Transverse colon (tissue), 4 donors: Measurements from ENCODE around the gene CDK11A. TPM values are rescaled to one million over a fixed set of nuclear protein-coding genes. Genes with fewer than 3 reads are reported as not detected.
"Not testable (repeated sequence)": the region's sequence is repeated elsewhere in the genome, so short reads cannot be mapped to it uniquely, and the experiment has no call there.

Experiments
- DNase-seq: peaks from one replicate; pipeline ENCODE4 v3.0.0-alpha.2; 2019
- H3K27ac ChIP-seq, 4 donors: fragments of 200-600 bp; sonication (generic); 2 replicates each; pipeline ENCODE4 v1.5.1; 2016 to 2018; ENCODE audit warnings: inconsistent platforms in 4 of 4
- H3K27me3 ChIP-seq: fragments of 200-600 bp; sonication (generic); 2 replicates; pipeline ENCODE4 v1.5.1; 2017; ENCODE audit warnings: inconsistent platforms
- H3K36me3 ChIP-seq, 4 donors: fragments of 200-600 bp; sonication (generic); 2 replicates each; pipeline ENCODE4 v1.5.1; 2017 to 2019; ENCODE audit warnings: inconsistent platforms in 4 of 4
- H3K4me1 ChIP-seq, 4 donors: fragments of 200-600 bp; sonication (generic); 2 replicates each; pipeline ENCODE4 v1.5.1; 2017 to 2020; ENCODE audit warnings: inconsistent platforms in 4 of 4
- H3K4me3 ChIP-seq, 4 donors: fragments of 200-600 bp; sonication (generic); 1 replicate in 1 of 4; 2 replicates in 3 of 4; pipeline versions ENCODE4 v1.5.1 to v1.6.1; 2017 to 2019; ENCODE audit warnings: inconsistent platforms in 4 of 4
- H3K9me3 ChIP-seq, 2 donors: fragments of 200-600 bp; sonication (generic); 2 replicates each; pipeline ENCODE4 v1.5.1; 2017 to 2019; ENCODE audit warnings: inconsistent platforms in 2 of 2
- CTCF ChIP-seq, 5 experiments: fragments of 200-600 bp in 3 of 5; fragments of 450-650 bp in 2 of 5; sonication (generic) in 3 of 5; IDR thresholded peaks; 1 replicate in 2 of 5; 2 replicates in 3 of 5; pipeline ENCODE4 v1.5.1; 2016 to 2017; ENCODE audit warnings: antibody characterized with exemption in 5 of 5, inconsistent platforms in 3 of 5, mild to moderate bottlenecking in 2 of 5, moderate library complexity in 1 of 5
- EP300 ChIP-seq: sonication (generic); formaldehyde crosslinking; IDR thresholded peaks from one replicate; pipeline ENCODE4 v1.6.1; 2017; ENCODE audit warnings: antibody characterized with exemption, low read depth
- POLR2A ChIP-seq: fragments of 450-650 bp; IDR thresholded peaks from one replicate; pipeline ENCODE4 v1.6.1; 2016; ENCODE audit warnings: antibody characterized with exemption, mild to moderate bottlenecking, moderate library complexity
- POLR2AphosphoS5 ChIP-seq, 3 donors: sonication (generic); formaldehyde crosslinking; IDR thresholded peaks; one replicate each; pipeline ENCODE4 v1.6.1; 2016; ENCODE audit warnings: antibody characterized with exemption in 3 of 3
- WGBS, 2 donors: methylation state at CpG; one replicate each; pipeline ENCODE4 v1.1.5; 2018; ENCODE audit warnings: low coverage in 1 of 2; 5-methylcytosine and 5-hydroxymethylcytosine counted together
- in situ Hi-C, 4 donors: fragments of 200-750 bp; cut with MboI; loops; one replicate each; pipeline versions ENCODE4 v1.15.0 to v1.15.1; 2017; ENCODE audit warnings: low sequenced_read_pairs in 3 of 4, low pct_ligation_motif_present in 1 of 4, low pct_unique_long_range_greater_than_20kb in 1 of 4
- intact Hi-C: fragments of 100-400 bp; cut with DNase I; formaldehyde crosslinking; loops from one replicate; pipeline ENCODE4 v1.15.1; 2023; ENCODE audit warnings: low total_unique reads
- total RNA-seq, 4 donors: library from RNA; depleted of rRNA; stranded (reverse); fragments of >200 nt; gene quantifications; one replicate each; pipeline ENCODE4 v1.1.0, GENCODE V29; 2016

Gene CDK11A
- total RNA-seq, 4 donors from 2014 or later: 52.9 to 250 (median 161) TPM

DNA sequence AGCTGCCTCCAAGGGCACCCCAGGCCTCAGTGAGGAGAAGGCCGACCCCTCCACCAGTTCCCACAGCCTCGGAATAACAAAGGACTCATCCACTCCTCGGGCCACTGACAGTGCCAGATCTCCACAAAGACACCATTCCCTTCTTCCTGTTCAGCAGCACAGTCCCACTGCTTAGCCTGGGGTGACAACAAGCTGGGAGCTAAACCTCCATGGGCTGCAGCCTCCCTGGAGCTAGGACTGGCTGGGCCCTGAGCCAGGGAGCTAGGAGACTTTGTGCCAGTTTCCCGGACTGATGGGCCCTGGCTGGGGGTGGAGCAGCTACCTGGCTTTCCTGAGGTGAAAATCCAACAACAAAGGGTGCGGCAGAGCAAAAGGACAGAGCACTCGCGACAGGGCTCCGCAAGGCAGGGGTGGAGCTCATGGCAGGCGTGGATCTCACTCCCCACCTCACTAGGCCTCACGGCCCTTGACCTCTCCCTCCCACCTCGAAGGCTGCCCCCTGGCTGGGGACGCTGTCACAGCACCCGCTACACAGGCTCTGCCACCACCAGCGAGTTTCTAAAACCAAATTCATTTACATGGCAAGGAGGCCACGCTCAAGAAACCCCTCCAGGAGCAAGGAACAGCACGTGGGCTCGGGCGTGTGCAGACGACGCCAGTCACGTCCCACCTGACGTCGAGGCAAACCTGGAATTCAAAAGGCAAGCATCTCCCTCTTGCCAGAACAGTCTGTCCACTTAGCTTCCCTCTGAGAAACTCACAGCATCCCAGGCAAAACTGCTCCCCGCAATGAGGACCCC lies 45.4 kb downstream of the CDK11A start:
- Histone ChIP-seq H3K4me1 (peaks cover 4 to 30% (median 24%) of the 10 kb centered on the region in 4 donors), H3K9me3 (no peaks in the 10 kb centered on the region), H3K4me3 (peak overlapping the region in 2 of 4 donors; percentile 7 to 25), H3K27ac (peak overlapping the region; percentile 78 to 89 (median 84)), H3K36me3 (no peaks in the 10 kb centered on the region), H3K27me3 (no peaks in the 10 kb centered on the region)
- peak; percentile 31 to 82 (median 53) for TF ChIP-seq CTCF (IDR thresholded peaks at IDR 0.05)
- TF ChIP-seq POLR2A: peak; percentile 36
- peak in 2 of 3 donors; percentile 52 to 69 for TF ChIP-seq POLR2AphosphoS5 (IDR thresholded peaks at IDR 0.05)
- no peak for TF ChIP-seq EP300
- intact Hi-C loops (no loop called here), in situ Hi-C loops (no loop called here)
- peak; percentile 90 for DNase-seq
- WGBS, 2 donors: 53 to 61% methylated on average over 5 to 24 of the region's 24 CpGs

DNA sequence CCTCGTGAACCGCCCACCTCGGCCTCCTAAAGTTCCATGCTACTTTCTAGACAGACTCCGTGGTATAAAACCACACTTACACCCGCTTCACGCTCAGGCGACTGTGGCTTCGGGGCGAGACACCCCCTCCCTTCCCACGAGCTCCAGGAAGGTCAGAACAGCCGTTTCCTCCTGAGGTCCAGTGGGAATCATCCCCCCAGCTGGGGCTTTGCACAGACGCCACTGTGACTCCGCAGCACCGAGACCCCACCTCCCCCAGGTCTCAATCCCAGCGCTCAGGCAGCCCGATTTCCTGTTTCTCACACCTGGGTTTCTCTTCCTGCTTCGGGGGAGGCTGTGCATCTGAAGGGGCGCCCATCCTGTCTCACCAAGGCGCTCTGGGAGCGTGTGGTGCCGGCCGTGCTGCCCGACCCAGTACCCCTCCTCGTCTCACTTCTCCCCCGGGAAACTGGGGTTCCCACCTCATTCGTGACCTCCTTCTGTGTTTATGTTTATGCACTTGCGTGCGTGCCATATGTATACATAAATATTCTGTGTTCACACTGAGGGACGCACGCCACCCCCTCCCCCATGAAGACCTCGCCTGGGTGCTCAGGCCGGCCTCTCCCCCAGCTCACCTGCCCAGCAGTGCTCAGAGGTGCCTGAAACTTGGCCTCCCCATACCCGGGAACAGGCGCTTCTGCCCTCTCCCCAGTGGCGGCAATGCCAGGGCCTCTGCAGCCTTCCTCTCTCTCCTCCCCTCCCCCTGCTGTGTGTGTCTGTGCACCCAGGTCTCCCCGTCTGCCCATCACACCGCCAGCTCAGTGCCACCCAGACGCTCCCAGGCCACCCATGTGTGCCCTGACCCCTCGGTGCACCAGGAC lies 46.2 kb downstream of the CDK11A start:
- no peaks in the 10 kb centered on the region for H3K9me3 ChIP-seq
- no peaks in the 10 kb centered on the region for H3K36me3 ChIP-seq
- H3K4me3 ChIP-seq: peak overlapping the region in 2 of 4 donors; percentile 7 to 25
- peak; percentile 54 for DNase-seq
- WGBS, 2 donors: 58 to 60% methylated on average over 1 to 39 of the region's 39 CpGs
- no peak for TF ChIP-seq EP300
- TF ChIP-seq POLR2A: no peak
- TF ChIP-seq POLR2AphosphoS5 (IDR thresholded peaks at IDR 0.05): no peak
- TF ChIP-seq CTCF (IDR thresholded peaks at IDR 0.05): no peak
- H3K27me3 ChIP-seq: no peaks in the 10 kb centered on the region
- intact Hi-C loops: no loop called here
- in situ Hi-C loops: no loop called here
- H3K4me1 ChIP-seq: peaks cover 4 to 30% (median 24%) of the 10 kb centered on the region in 4 donors
- peak overlapping the region; percentile 78 to 89 (median 84) for H3K27ac ChIP-seq

DNA sequence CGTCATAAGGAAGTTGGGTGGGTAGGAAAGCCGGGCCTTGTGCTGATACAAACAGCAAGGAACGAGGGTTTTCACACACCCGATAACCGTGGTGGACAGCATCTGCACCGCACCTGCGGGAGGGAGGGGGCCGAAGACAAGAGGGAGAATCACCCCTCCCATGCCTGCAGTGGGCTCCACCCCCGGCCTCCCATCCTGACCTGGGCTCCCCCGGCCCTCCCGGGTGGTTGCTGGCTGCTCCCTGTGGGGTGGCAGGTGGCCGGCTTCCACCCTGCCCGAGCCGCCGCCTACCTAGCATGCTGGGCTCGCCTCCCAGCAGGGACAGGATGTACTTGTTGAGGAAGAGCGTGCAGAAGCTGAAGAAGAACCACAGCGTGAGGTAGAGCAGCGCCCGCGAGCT lies 48.1 kb downstream of the CDK11A start:
- in situ Hi-C loops, intact Hi-C loops: not testable (repeated sequence)
- WGBS, 2 donors: 87% methylated on average over 3 of the region's 21 CpGs; no CpG with 5 or more reads in 1 of the 2 donors

DNA sequence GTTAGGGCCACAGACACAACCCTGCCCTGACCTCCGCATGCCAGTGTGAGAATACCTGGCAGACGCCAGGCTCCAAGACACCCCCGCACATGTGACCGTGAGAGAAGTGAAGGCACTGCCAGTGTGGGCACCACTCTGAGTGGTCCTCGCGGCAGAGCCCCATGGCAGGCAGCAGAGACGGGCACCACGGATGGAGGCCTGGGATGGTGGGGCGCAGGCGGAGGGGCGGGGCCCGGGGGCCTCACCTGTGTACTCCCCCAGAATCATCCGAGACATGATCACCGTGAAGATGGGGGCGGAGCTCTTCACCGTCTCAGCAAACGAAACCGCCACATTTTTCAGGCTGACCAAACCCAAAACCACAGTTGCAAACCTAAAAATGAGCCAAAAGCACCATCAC lies 48.9 kb downstream of the CDK11A start:
- DNase-seq, in situ Hi-C loops, H3K9me3 ChIP-seq, intact Hi-C loops, H3K27me3 ChIP-seq, H3K27ac ChIP-seq, H3K4me3 ChIP-seq, H3K36me3 ChIP-seq: not testable (repeated sequence)
- peaks cover 4 to 23% (median 21%) of the 10 kb centered on the region in 4 donors for H3K4me1 ChIP-seq
- WGBS, 2 donors: no CpG with 5 or more reads among the region's 18 CpGs

More for the DNA sequence above, 48.1 kb downstream of the CDK11A start:
- not testable (repeated sequence) for H3K9me3 ChIP-seq, H3K27me3 ChIP-seq, H3K4me3 ChIP-seq, DNase-seq, H3K36me3 ChIP-seq, H3K27ac ChIP-seq
- peaks cover 4 to 26% (median 23%) of the 10 kb centered on the region in 4 donors for H3K4me1 ChIP-seq

- H3K27me3 ChIP-seq, intact Hi-C loops, DNase-seq, in situ Hi-C loops, H3K36me3 ChIP-seq, H3K9me3 ChIP-seq, H3K27ac ChIP-seq, H3K4me3 ChIP-seq: not testable (repeated sequence)
- WGBS, 2 donors: 74% methylated on average over 15 of the region's 21 CpGs; no CpG with 5 or more reads in 1 of the 2 donors
- peaks cover 4 to 23% (median 21%) of the 10 kb centered on the region in 4 donors for H3K4me1 ChIP-seq
Observed at GRCh38 chr1:1674806-1675205, 49.4 kb downstream of the CDK11A start.
